Measurements from ENCODE around the gene TMEM9B. TPM values are rescaled to one million over a fixed set of nuclear protein-coding genes. Genes with fewer than 3 reads are reported as not detected.
A peak's percentile ranks its signal among the peaks of the same experiment; 100 is the strongest.
"Not testable (repeated sequence)": the region's sequence is repeated elsewhere in the genome, so short reads cannot be mapped to it uniquely, and the experiment has no call there.

The TMEM9B gene
- total RNA-seq, 1 donor from 2014 or later, result 65.2 TPM

DNA sequence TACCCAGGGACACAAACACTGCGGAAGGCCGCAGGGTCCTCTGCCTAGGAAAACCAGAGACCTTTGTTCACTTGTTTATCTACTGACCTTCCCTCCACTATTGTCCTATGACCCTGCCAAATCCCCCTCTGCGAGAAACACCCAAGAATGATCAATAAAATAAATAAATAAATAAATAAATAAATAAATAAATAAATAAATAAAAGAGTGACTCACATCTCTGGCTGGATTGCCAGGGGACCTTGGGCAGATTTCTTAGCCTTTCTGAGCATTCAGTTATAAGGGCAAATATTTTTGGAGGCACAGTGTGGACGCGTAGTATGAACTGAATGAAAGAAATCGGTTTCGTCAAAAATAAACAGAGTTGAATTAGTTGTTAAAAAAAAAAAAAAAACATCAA, 15.1 kb upstream of the TMEM9B start:
- not testable (repeated sequence) for DNase-seq (ENCODE audit: low spot score in 2 of 2); FAIRE-seq

GRCh38 chr11:8973121-8973520, 8.9 kb upstream of the TMEM9B start:
- DNase-seq (ENCODE audit: low spot score in 2 of 2), result no peak
- FAIRE-seq, result no peak

DNA sequence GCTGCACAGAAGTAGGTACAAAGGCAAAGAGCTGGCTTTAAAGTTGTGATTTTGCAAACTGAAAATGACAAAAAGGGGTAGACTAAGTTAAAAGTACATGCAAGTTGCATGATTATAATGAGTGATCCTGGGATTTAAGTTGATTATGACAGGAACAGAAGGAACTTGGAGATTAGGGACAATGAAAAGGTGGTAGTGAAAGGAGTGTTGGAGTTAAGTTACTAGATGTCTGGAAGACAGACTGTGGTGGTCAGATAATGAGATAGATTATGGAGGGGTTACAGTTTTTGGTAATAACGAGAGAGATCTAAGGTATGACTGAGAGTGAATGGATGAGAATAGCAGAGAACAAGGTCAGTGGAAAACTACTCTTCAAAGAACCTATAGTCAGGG, 7.7 kb upstream of the TMEM9B start:
- FAIRE-seq, result no peak
- no peak for DNase-seq (ENCODE audit: low spot score in 2 of 2)

GRCh38 chr11:8971196-8971923, 7.1 kb upstream of the TMEM9B start:
- FAIRE-seq (no peak), DNase-seq (ENCODE audit: low spot score in 2 of 2) (no peak)

GRCh38 chr11:8967184-8967583, 2.9 kb upstream of the TMEM9B start:
- no peak for FAIRE-seq
- DNase-seq (ENCODE audit: low spot score in 2 of 2), result no peak

DNA sequence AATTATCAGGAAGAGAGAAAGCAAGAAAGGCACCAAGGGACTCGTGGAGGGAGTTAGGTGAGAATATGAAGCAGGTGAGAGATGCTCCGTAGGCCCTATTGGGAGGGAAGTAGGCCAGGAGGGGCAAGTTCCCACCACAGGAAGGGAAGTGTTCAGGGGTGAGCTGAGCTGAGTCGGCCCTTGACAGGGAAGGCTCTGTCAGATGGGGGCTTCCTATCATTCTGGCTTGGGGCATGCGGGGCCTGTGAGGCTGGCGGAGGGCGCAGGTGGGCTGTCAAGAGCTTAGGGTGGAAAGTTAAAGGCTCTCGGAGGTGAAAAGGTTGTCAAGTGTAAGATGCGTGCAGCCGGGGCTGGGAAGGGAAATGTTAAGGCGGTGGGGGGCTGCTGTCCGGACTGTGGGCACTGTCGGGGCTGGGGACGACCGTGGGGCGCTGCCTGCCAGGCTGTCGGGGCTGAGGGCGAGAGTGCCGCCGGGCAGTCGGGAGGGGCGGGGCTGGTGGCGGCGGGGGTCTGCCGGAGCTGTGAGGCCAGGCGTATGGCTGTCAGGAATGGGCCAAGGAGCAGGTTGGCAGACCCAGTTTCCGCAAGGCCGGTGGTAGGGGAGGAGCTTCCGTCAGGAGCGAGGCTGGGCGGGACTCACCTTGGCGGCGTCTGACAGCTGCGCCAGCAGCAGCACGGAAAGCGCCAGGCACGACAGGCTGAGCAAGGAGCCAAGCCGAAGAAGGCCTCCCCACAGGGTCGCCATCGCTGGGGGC, 496 bp downstream of the TMEM9B start:
- FAIRE-seq (no peak), DNase-seq (ENCODE audit: low spot score in 2 of 2) (peak in 1 of 2 donors; percentile 67)

DNA sequence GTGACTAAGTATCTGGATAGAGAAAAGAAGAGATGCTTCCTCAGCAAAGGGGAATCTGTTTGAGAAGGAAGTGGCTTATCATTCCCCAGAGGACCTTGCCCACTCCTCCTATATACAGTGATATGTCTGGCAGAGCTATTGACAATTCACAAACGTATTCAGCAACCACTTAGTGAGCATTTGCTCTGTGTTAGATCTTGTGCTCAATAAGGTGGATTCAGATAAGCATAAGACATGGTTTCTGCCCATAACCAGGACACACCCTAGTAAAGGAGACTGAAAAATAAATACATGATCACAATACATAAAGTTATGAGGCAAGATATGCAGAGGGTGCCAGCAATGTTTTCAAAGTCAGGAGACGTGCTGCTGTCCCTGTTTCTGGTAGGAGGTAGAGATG, 1.4 kb downstream of the TMEM9B start:
- DNase-seq (ENCODE audit: low spot score in 2 of 2) (no peak), FAIRE-seq (no peak)

DNA sequence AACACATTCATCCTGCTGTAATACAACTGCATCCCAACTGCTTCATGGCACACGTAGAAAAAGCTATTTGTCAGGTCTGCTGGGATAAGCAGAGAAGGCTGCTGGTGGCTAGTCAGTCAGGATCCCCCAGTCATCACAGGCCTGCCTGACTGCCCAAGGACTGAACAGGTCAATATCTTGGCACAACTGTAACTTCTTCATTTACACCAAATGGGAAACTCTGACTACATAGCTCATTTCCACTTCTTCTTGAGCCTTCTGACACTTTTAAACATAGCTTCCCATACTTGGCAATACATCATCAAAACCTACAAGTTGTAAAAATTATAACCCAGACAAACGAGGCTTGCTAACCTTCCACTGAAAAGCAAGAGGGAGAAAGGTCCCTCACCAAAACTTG, 2.8 kb downstream of the TMEM9B start:
- FAIRE-seq, result no peak
- no peak for DNase-seq (ENCODE audit: low spot score in 2 of 2)

GRCh38 chr11:8959546-8960166, 4.6 kb downstream of the TMEM9B start:
- FAIRE-seq, result no peak
- peak; percentile 38 to 64 for DNase-seq (ENCODE audit: low spot score in 2 of 2)

DNA sequence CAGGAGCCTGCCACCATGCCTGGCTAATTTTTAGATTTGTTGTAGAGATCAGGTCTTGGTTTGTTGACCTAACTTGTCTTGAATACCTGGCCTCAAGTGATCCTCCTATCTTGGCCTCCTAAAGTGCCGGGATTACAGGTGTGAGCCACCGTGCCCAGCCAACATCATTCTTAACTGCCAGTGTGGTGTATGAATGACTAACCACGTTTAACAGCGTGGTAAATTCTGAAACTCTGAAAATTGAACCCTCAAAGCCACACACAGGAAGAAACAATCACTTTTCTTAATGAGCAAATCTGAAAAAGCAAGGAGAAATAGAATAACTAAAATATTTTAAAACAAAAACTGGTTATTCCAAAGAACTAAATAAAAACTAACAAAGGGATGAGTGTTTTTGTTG, 7.4 kb downstream of the TMEM9B start:
- FAIRE-seq (no peak), DNase-seq (ENCODE audit: low spot score in 2 of 2) (no peak)

- FAIRE-seq, result no peak
- DNase-seq (ENCODE audit: low spot score in 2 of 2), result no peak
Observed at GRCh38 chr11:8948886-8949285, 15.4 kb downstream of the TMEM9B start.

GRCh38 chr11:8947230-8947943, 16.9 kb downstream of the TMEM9B start:
- FAIRE-seq (no peak), DNase-seq (ENCODE audit: low spot score in 2 of 2) (no peak)

GRCh38 chr11:8942518-8943066, 21.6 kb downstream of the TMEM9B start, which contains the start of gene ASCL3:
Gene ASCL3 (minus strand): TSS chr11:8943016. CDS start chr11:8938161, 4,855 bp downstream.
- FAIRE-seq (no peak), DNase-seq (ENCODE audit: low spot score in 2 of 2) (no peak)

DNA sequence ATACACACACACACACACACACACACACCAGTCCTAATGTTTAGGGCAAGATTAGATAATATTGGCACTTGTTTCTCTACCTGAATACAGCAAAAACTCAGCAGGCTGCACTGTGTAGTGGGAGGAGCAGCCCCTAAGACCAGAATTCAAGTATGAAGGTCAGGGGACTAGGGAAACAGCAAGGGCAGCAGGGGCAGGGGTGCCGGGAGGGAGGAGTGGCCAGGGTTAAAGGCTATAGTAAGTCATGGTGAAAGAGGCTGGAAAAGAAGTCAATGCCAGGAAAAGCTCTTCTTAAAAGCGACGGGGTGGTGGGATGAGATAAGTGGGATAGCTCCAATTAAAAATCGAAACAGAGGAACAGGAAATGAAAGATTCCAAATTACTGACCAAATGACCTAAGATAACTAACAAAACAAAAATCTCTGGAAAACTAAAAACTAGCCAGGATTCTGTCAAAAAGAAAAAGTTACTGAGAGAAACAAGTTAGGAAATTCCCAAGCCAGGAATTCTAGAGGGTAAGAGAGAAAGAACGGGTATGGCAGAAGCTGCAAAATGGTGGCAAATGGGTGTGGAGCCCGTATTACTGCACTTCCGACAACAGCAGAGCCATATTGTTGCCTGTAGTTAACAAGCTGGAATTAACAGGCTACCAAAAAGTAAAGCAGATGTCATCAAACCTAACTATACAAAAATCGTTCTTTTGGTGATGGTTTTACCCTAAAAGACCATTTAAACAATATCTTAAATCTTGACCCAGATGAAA, 22.7 kb downstream of the TMEM9B start:
- FAIRE-seq (no peak), DNase-seq (ENCODE audit: low spot score in 2 of 2) (no peak)

GRCh38 chr11:8937659-8938058, 26.6 kb downstream of the TMEM9B start:
- no peak for DNase-seq (ENCODE audit: low spot score in 2 of 2)
- no peak for FAIRE-seq

- no peak for FAIRE-seq
- DNase-seq (ENCODE audit: low spot score in 2 of 2), result no peak
Observed at GRCh38 chr11:8937159-8937558, 27.1 kb downstream of the TMEM9B start.

- FAIRE-seq, result not testable (repeated sequence)
Observed at GRCh38 chr11:8935789-8936188, 28.5 kb downstream of the TMEM9B start.

GRCh38 chr11:8934742-8935488, 29.3 kb downstream of the TMEM9B start:
- FAIRE-seq (no peak), DNase-seq (ENCODE audit: low spot score in 2 of 2) (no peak)

More at GRCh38 chr11:8935789-8936188, 28.5 kb downstream of the TMEM9B start:
- not testable (repeated sequence) for DNase-seq (ENCODE audit: low spot score in 2 of 2)

- DNase-seq (ENCODE audit: low spot score in 2 of 2) (no peak), FAIRE-seq (no peak)
Observed at GRCh38 chr11:8933931-8934330, 30.3 kb downstream of the TMEM9B start.

Measured in frontal cortex (tissue), 4 donors.